IMR-90 (cell line): ENCODE data around the gene TAF1A. TPM values are rescaled to one million over a fixed set of nuclear protein-coding genes. Genes with fewer than 3 reads are reported as not detected.

ENCODE experiments used
- ATAC-seq: fragments of 200-7000 bp; cut with Tn5 transposase; 2 replicates; pipeline ENCODE4 v1.9.1; 2020; ENCODE audit warnings: low read depth, mild to moderate bottlenecking, moderate library complexity
- BruUV-seq: library from RNA; stranded (reverse); fragments of 400-500 nt; replicated peaks from 2 replicates; lab custom pipeline; 2021; lab: Mats Ljungman, UMichigan
- CTCF ChIA-PET: fragments of 300-600 bp; formaldehyde crosslinking; extraction: SDS; loops from one replicate; lab custom pipeline; 2021; ENCODE audit warnings: antibody characterized with exemption; lab: Yijun Ruan, JAX
- POLR2A ChIA-PET: fragments of 300-600 bp; sonication (Branson Sonifier 250); formaldehyde crosslinking; loops from one replicate; lab custom pipeline; 2022; ENCODE audit warnings: antibody characterized with exemption; ENCODE audit not compliant: unreplicated experiment; lab: Charles Lee
- DNase-seq: peaks from one replicate; pipeline ENCODE4 v3.0.0; 2013
- H2AFZ ChIP-seq: replicated peaks from 2 replicates; pipeline ENCODE3; 2013; ENCODE audit warnings: low read length, mild to moderate bottlenecking; ENCODE audit not compliant: poor library complexity
- H2AK5ac ChIP-seq: 2 replicates; pipeline ENCODE4 v1.6.1; 2013; ENCODE audit warnings: low read depth, low read length, inconsistent platforms
- H2AK9ac ChIP-seq: replicated peaks from 2 replicates; pipeline ENCODE3; 2013; ENCODE audit warnings: mild to moderate bottlenecking, low read depth, low read length, moderate library complexity; ENCODE audit not compliant: poor library complexity
- H2BK120ac ChIP-seq: 2 replicates; pipeline ENCODE4 v1.6.1; 2013; ENCODE audit warnings: low read depth, low read length, inconsistent platforms
- H2BK15ac ChIP-seq: 3 replicates; pipeline ENCODE4 v1.6.1; 2013; ENCODE audit warnings: low read depth, low read length, inconsistent platforms
- H2BK20ac ChIP-seq: 2 replicates; pipeline ENCODE4 v1.6.1; 2013; ENCODE audit warnings: low read depth, mild to moderate bottlenecking, inconsistent platforms, low read length, moderate library complexity
- H2BK5ac ChIP-seq: 2 replicates; pipeline ENCODE4 v1.6.1; 2013; ENCODE audit warnings: mild to moderate bottlenecking, low read depth, low read length, inconsistent platforms; ENCODE audit not compliant: poor library complexity, severe bottlenecking
- H3K14ac ChIP-seq: replicated peaks from 2 replicates; pipeline ENCODE4 v1.6.1; 2013; ENCODE audit warnings: low read depth, low read length, inconsistent platforms
- H3K18ac ChIP-seq: 2 replicates; pipeline ENCODE4 v1.6.1; 2013; ENCODE audit warnings: low read depth, low read length, control low read depth
- H3K23ac ChIP-seq: 2 replicates; pipeline ENCODE4 v1.6.1; 2013; ENCODE audit warnings: low read depth, low read length, inconsistent platforms
- H3K27ac ChIP-seq: 2 replicates; pipeline ENCODE4 v1.5.1; 2013; ENCODE audit warnings: mild to moderate bottlenecking, control low read depth, low read length; ENCODE audit not compliant: insufficient read depth
- H3K27me3 ChIP-seq: 2 replicates; pipeline ENCODE4 v1.6.1; 2013; ENCODE audit warnings: low read length; ENCODE audit not compliant: control insufficient read depth, insufficient read depth
- H3K36me3 ChIP-seq: 2 replicates; pipeline ENCODE4 v1.6.1; 2013; ENCODE audit warnings: low read length, mixed read lengths; ENCODE audit not compliant: control insufficient read depth, insufficient read depth
- H3K4ac ChIP-seq: 2 replicates; pipeline ENCODE4 v1.6.1; 2013; ENCODE audit warnings: low read depth, low read length, inconsistent platforms
- H3K4me1 ChIP-seq: 2 replicates; pipeline ENCODE4 v1.6.1; 2013; ENCODE audit warnings: low read length, mixed read lengths; ENCODE audit not compliant: control insufficient read depth, insufficient read depth
- H3K4me2 ChIP-seq: 2 replicates; pipeline ENCODE4 v1.6.1; 2013; ENCODE audit warnings: low read depth, mild to moderate bottlenecking, control low read depth, low read length, moderate library complexity
- H3K4me3 ChIP-seq: 2 replicates; pipeline ENCODE4 v1.5.1; 2013; ENCODE audit warnings: low read depth, mild to moderate bottlenecking, control low read depth, low read length, moderate library complexity; ENCODE audit not compliant: insufficient read depth
- H3K56ac ChIP-seq: 2 replicates; pipeline ENCODE4 v1.6.1; 2013; ENCODE audit warnings: low read length, inconsistent platforms; ENCODE audit not compliant: insufficient read depth; ENCODE audit errors: extremely low read depth
- H3K79me1 ChIP-seq, 2 experiments: 2 replicates each; pipeline ENCODE4 v1.6.1; 2013; ENCODE audit warnings: low read length in 2 of 2, inconsistent platforms in 1 of 2, low read depth in 1 of 2
- H3K9ac ChIP-seq: 2 replicates; pipeline ENCODE4 v1.6.1; 2013; ENCODE audit warnings: low read depth, low read length, control low read depth
- H3K9me1 ChIP-seq: 2 replicates; pipeline ENCODE4 v1.6.1; 2013; ENCODE audit warnings: low read length, inconsistent platforms; ENCODE audit not compliant: insufficient read depth
- H3K9me3 ChIP-seq: 2 replicates; pipeline ENCODE4 v1.6.1; 2013; ENCODE audit warnings: low read length; ENCODE audit not compliant: control insufficient read depth, insufficient read depth
- H4K20me1 ChIP-seq: 2 replicates; pipeline ENCODE4 v1.6.1; 2013; ENCODE audit warnings: low read length, inconsistent platforms; ENCODE audit not compliant: insufficient read depth
- H4K5ac ChIP-seq: 2 replicates; pipeline ENCODE4 v1.6.1; 2013; ENCODE audit warnings: mild to moderate bottlenecking, low read depth, low read length, control low read depth
- H4K8ac ChIP-seq, 2 experiments: 2 replicates each; pipeline ENCODE4 v1.6.1; 2013; ENCODE audit warnings: low read depth in 2 of 2, low read length in 2 of 2, control low read depth in 1 of 2, inconsistent platforms in 1 of 2
- H4K91ac ChIP-seq: 2 replicates; pipeline ENCODE4 v1.6.1; 2013; ENCODE audit warnings: low read depth, low read length, inconsistent platforms; ENCODE audit not compliant: insufficient read depth
- BHLHE40 ChIP-seq: fragments of 150-350 bp; IDR thresholded peaks from 2 replicates; pipeline ENCODE4 v1.6.1; 2016; ENCODE audit warnings: mild to moderate bottlenecking, low read depth, low read length
- CEBPB ChIP-seq: IDR thresholded peaks from 2 replicates; pipeline ENCODE4 v1.6.1; 2012; ENCODE audit warnings: low read depth, low read length, improper control_type of control experiment
- CTCF ChIP-seq: conservative IDR thresholded peaks from 2 replicates; pipeline ENCODE4 v1.5.1; 2012; ENCODE audit warnings: mild to moderate bottlenecking, low read depth, low read length, improper control_type of control experiment
- ELK1 ChIP-seq: fragments of 150-350 bp; IDR thresholded peaks from 2 replicates; pipeline ENCODE4 v1.6.1; 2016; ENCODE audit warnings: low read depth, mild to moderate bottlenecking, low read length, moderate library complexity, borderline replicate concordance
- MAFK ChIP-seq: IDR thresholded peaks from 2 replicates; pipeline ENCODE4 v1.6.1; 2012; ENCODE audit warnings: low read depth, low read length, improper control_type of control experiment
- MAZ ChIP-seq: IDR thresholded peaks from 2 replicates; pipeline ENCODE4 v1.6.1; 2012; ENCODE audit warnings: low read depth, mild to moderate bottlenecking, low read length, improper control_type of control experiment, moderate library complexity, borderline replicate concordance
- MXI1 ChIP-seq: IDR thresholded peaks from 2 replicates; pipeline ENCODE4 v1.6.1; 2012; ENCODE audit warnings: low read depth, mild to moderate bottlenecking, low read length, moderate library complexity, borderline replicate concordance
- NFE2L2 ChIP-seq: fragments of 150-350 bp; IDR thresholded peaks from 2 replicates; pipeline ENCODE4 v1.6.1; 2016; ENCODE audit warnings: low read depth, mild to moderate bottlenecking, low read length
- POLR2A ChIP-seq: IDR thresholded peaks from 2 replicates; pipeline ENCODE4 v1.6.1; 2012; ENCODE audit warnings: mild to moderate bottlenecking, low read depth, low read length
- RAD21 ChIP-seq: IDR thresholded peaks from 2 replicates; pipeline ENCODE4 v1.6.1; 2012; ENCODE audit warnings: low read length, improper control_type of control experiment
- RFX5 ChIP-seq: IDR thresholded peaks from 2 replicates; pipeline ENCODE4 v1.8.0; 2012; ENCODE audit warnings: low read depth, mild to moderate bottlenecking, low read length, moderate library complexity
- SMC3 ChIP-seq: fragments of 150-350 bp; IDR thresholded peaks from 2 replicates; pipeline ENCODE4 v1.6.1; 2016; ENCODE audit warnings: low read depth, mild to moderate bottlenecking, antibody characterized with exemption, low read length, moderate library complexity
- USF2 ChIP-seq: fragments of 150-350 bp; IDR thresholded peaks from 2 replicates; pipeline ENCODE4 v1.6.1; 2017; ENCODE audit warnings: mild to moderate bottlenecking, antibody characterized with exemption, low read length, low read depth
- WGBS, 2 experiments: methylation state at CpG; one replicate each; pipeline versions ENCODE4 v1.1.5 to v1.1.7; 2013; ENCODE audit warnings: missing lambda C conversion rate in 2 of 2; ENCODE audit not compliant: insufficient read length in 1 of 2; ENCODE audit errors: extremely low coverage in 2 of 2; 5-methylcytosine and 5-hydroxymethylcytosine counted together
- dilution Hi-C: fragments of 300-500 bp; cut with HindIII; formaldehyde crosslinking; loops from one replicate; pipeline ENCODE4 v1.14.3; 2018; ENCODE audit warnings: low sequenced_read_pairs; ENCODE audit not compliant: unreplicated experiment
- in situ Hi-C: fragments of 300-500 bp; cut with MboI; formaldehyde crosslinking; loops from 3 replicates; pipeline ENCODE4 v1.14.3; 2019; ENCODE audit warnings: low sequenced_read_pairs, inconsistent platforms, mixed read lengths
- intact Hi-C: fragments of 100-400 bp; cut with micrococcal nuclease; formaldehyde crosslinking; loops from 2 replicates; pipeline ENCODE4 v1.10.0; 2022
- polyA plus RNA-seq, 3 experiments: library from polyadenylated mRNA; depleted of rRNA; stranded (reverse); fragments of >200 nt; gene quantifications; 2 replicates each; pipeline ENCODE4 v1.2.3, GENCODE V29; 2012; ENCODE audit warnings: low replicate concordance in 1 of 3
- total RNA-seq: library from RNA; depleted of rRNA; stranded (reverse); fragments of >200 nt; gene quantifications from 2 replicates; pipeline ENCODE4 v1.2.3, GENCODE V29; 2012

Gene TAF1A
- total and polyA plus RNA-seq, 2 of the 4 experiments (the other 2 are of a cell fraction), result 3.8 to 5.4 TPM

GRCh38 chr1:222540598-222540995 is 49.1 kb downstream of the TAF1A start:
- H3K27ac ChIP-seq, result no peak overlapping the region
- no peak overlapping the region for H2AK9ac ChIP-seq
- H3K27me3 ChIP-seq, result no peaks in the 10 kb centered on the region
- H3K14ac ChIP-seq, result no peak overlapping the region
- dilution Hi-C loops, result no loop called here
- no peak overlapping the region for H2BK5ac ChIP-seq
- H4K5ac ChIP-seq, result no peak overlapping the region
- no peak overlapping the region for H3K4me2 ChIP-seq
- BruUV-seq, result no TSS peak
- H2BK120ac ChIP-seq, result no peak overlapping the region
- CTCF ChIA-PET, result interaction anchor here (1.1 kb wide), 1 partner anchor 583 kb away, joined by 3 read pairs; no protein-coding TSS in a partner anchor
- H2AK5ac ChIP-seq, result no peak overlapping the region
- H4K20me1 ChIP-seq, result no peaks in the 10 kb centered on the region
- TF ChIP-seq USF2 (no peak), BHLHE40 (no peak), POLR2A (no peak), RFX5 (no peak), MAZ (no peak), RAD21 (no peak), MAFK (no peak), NFE2L2 (no peak), ELK1 (no peak), SMC3 (no peak), CTCF (no peak), CEBPB (no peak), MXI1 (no peak)
- intact Hi-C loops, result no loop called here
- POLR2A ChIA-PET, result no interaction called here
- no peaks in the 10 kb centered on the region for H3K4me1 ChIP-seq
- no peak for DNase-seq
- no peaks in the 10 kb centered on the region for H3K9me1 ChIP-seq
- no peak overlapping the region for H4K91ac ChIP-seq
- H3K36me3 ChIP-seq, result no peaks in the 10 kb centered on the region
- ATAC-seq, result no peak
- no peak overlapping the region for H3K18ac ChIP-seq
- no peak overlapping the region for H2BK15ac ChIP-seq
- no peak overlapping the region for H3K9ac ChIP-seq
- H3K79me1 ChIP-seq, result no peaks in the 10 kb centered on the region
- H2BK20ac ChIP-seq, result no peak overlapping the region
- H3K23ac ChIP-seq, result no peak overlapping the region
- H2AFZ ChIP-seq, result no peak overlapping the region
- WGBS, 2 experiments, result 15% methylated on average over 2 of the region's 2 CpGs; no CpG with 5 or more reads in 1 of the 2 experiments
- no peak overlapping the region for H3K4ac ChIP-seq
- H4K8ac ChIP-seq, result no peak overlapping the region
- no peak overlapping the region for H3K4me3 ChIP-seq
- no peaks in the 10 kb centered on the region for H3K9me3 ChIP-seq
- in situ Hi-C loops, result no loop called here
- no peak overlapping the region for H3K56ac ChIP-seq
